SK-N-MC (cell line): Measurements from ENCODE around the gene ANXA5.

ENCODE experiments used
- EZH2 ChIP-seq: fragments of 200-600 bp; sonication (generic); IDR thresholded peaks from one replicate; pipeline ENCODE4 v1.6.1; 2017; ENCODE audit warnings: antibody characterized with exemption
- FOXP2 ChIP-seq: optimal IDR thresholded peaks from 2 replicates; pipeline ENCODE3; 2011; ENCODE audit warnings: mild to moderate bottlenecking, moderate library complexity; ENCODE audit not compliant: insufficient read depth; ENCODE audit errors: extremely low read length, control extremely low read depth
- POLR2AphosphoS5 ChIP-seq: IDR thresholded peaks from 2 replicates; pipeline ENCODE4 v1.6.1; 2012; ENCODE audit warnings: mild to moderate bottlenecking, low read depth, low read length, borderline replicate concordance

GRCh38 chr4:121712001-121712651 is 15.3 kb upstream of the ANXA5 start:
- TF ChIP-seq POLR2AphosphoS5 (no peak), EZH2 (no peak), FOXP2 (no peak)
